NOMO-1 treated with DMSO at 0.1 percent for 48 hours (cell line): Measurements from ENCODE around the gene XIAP.

Source experiments
- DNase-seq: peaks from one replicate; lab custom pipeline; 2025; ENCODE audit not compliant: unreplicated experiment; lab: John Stamatoyannopoulos, UW

XIAP gene

DNA sequence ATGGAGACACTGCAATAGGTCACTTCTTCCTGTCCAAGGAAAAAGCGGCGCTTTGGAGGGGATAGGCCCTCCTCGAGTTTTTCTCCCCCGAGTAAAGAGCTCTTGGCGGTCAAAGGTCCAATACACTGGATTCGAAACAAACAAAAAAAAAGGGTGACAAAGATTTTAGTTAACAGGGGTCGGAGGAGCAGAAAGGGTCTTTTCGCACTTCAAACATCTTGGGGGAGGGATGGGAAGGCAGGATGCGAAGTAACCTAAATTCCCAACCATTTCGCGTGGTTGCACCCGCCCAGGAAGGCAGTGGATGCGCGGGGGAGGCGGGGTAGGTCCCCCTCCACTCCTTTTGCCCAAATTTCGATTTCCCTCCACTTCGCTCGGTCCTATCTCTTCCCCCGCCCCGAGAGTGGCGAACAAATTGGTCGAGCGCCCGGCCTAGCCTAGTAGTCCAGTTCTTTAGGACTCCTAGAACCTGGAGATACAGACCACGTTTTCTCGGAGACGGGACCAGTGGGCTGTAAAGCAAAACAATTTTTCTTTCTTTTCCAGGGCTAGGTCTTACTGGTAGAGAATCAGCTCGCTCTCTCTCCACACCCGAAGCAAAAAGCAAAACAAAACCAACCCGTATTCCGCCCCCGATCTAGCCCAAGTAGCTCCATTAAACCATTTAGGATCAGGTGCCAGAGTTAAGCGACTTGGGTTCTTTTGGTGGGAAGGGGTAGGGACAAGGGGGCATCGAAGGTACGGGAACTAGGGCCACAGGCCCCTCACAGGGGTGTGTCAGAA lies 99.6 kb downstream of the XIAP start:
- DNase-seq: no peak

DNA sequence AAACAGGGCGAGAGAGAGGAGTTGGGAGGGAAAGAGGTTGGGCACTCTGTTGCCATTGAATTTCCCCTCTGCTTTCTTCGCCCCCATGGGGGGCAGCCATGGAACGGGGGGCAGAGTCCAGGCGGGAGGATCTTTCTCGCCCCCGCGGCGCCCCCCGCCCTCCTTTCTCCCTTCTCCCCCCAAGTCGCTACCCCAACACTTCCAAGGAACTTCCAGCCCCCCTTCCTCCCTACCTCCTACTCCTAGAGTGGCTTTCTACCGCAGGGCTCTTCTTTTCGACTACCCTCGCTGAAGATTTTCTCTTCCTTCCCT lies 101.1 kb downstream of the XIAP start:
- no peak for DNase-seq

GRCh38 chrX:123961268-123962005 lies 101.6 kb downstream of the XIAP start, which contains the start of gene STAG2:
Gene STAG2 (plus strand): TSS chrX:123961706. CDS start chrX:124022628, 60,922 bp downstream.
- peak; percentile 79 for DNase-seq

DNA sequence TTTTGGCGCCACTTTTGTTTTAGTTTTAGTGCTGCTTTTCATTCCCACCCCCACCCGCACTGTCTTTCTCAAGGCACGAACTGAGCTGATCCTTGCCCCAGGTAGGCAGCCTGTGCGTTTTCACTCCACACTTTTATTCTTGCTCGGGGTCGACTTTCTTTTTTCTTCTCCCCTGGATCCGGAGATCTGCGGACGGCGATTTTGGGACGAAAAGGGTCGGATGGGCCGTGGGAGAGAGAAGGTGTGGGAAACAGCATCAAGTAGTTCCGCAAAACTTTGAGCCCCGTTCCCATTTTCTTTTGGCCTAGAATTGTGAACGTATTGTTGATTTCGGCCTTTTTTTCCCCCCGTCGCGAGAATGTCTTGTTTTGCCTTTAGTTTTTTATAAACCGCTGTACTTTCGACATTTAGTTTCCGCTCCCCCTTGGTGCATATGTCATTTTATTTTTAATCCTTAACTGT lies 102.2 kb downstream of the XIAP start:
- peak; percentile 45 for DNase-seq

DNA sequence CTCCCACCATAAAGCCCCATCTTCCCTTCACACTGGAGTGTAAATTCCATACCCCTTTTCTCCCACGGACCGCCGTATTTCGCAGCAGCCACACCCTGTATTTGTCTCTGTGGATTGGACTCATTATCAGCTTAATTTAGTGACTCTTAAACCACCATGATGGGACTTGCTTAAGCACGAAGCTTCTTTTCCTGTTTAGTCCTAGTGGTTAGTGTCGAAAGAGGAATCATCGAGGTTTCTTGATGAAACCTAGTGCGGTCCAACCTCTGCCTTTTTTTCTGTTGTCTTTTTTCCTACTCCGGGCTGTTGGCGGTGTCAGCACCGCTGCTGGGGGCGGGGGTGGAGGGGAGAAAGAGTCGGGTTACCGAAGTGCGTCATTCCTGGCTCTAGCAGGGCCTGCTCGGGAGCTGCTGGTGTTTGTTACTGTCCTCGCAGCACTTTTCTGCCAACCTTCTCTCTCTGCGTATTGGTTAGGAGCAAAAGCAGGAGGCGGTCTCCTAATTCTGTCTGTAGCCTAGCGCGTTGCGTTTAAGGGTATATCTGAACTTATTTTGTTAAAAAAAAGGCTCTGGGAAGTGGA lies 103.0 kb downstream of the XIAP start:
- DNase-seq: peak; percentile 89
